ENCODE results near the gene ZNG1C.
"Not testable (repeated sequence)": the region's sequence is repeated elsewhere in the genome, so short reads cannot be mapped to it uniquely, and the experiment has no call there.

Gene ZNG1C

GRCh38 chr9:68241683-68242082 lies at the start of gene ZNG1C:
Gene ZNG1C (plus strand): TSS chr9:68241983. CDS start chr9:68242032, 49 bp downstream.
- not testable (repeated sequence) for DNase-seq (ENCODE audit: low read depth); H3K4me3 ChIP-seq (ENCODE audit: low read depth, low read length)

DNA sequence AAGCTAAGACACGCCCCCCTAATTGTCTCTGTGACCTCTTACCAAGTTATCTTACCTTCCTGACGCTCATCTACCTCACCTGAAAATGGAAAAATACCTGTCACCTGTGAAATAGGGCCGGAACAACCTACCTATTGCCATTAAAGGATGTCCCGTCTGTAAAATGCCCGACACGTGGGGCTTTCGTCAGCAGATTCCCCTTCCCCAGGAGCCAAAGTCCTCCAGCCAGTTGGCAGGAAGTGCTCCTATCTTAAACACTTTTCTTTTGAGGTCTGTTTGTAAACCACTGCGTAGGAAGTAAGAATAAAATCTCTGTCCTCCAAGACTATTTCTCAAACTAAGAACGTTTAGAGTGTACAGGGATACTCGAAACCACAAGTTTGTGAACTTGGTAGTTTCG lies 654 bp downstream of the ZNG1C start:
- DNase-seq (ENCODE audit: low read depth); H3K4me3 ChIP-seq (ENCODE audit: low read depth, low read length): not testable (repeated sequence)

DNA sequence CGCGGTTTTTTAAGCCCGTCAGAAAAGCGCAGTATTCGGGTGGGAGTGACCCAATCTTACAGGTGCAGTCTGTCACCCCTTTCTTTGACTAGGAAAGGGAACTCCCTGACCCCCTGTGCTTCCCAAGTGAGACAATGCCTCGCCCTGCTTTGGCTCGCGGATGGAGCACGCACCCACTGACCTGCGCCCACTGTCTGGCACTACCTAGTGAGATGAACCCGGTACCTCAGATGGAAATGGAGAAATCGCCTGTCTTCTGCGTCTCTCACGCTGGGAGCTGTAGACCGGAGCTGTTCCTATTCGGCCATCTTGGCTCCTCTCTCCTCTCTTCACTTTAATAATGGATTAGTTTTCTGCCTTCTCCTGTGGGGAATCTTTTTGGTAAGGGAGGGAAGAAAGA lies 39.3 kb downstream of the ZNG1C start:
- not testable (repeated sequence) for DNase-seq (ENCODE audit: low read depth); H3K4me3 ChIP-seq (ENCODE audit: low read depth, low read length)

DNA sequence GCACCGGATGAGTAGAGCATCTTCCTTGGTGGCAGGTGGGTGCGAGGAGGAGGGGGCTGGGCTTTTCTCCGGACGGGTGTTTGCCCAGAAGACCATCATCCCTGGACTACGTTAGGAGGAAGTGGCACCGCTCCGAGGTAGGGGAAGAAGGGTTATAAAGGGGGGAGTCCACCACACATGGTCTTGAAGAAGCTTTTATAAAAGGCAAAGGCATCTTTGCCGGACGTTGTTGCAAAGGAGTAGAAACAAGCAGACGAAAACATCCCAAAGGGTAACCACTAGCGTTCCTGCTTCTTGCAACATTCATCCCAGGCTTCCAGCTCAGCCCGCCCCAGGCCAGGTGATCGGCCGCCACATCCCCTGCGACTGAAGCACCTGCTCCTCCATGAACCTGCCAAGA lies 60.8 kb downstream of the ZNG1C start, which contains the start of gene FOXD4L3:
Gene FOXD4L3, plus strand, starts transcription at position 301 of the 400 bp plus-strand sequence. Its CDS starts 85 bp downstream, at position 386.
- DNase-seq (ENCODE audit: low read depth); H3K4me3 ChIP-seq (ENCODE audit: low read depth, low read length): not testable (repeated sequence)

- DNase-seq (ENCODE audit: low read depth); H3K4me3 ChIP-seq (ENCODE audit: low read depth, low read length): not testable (repeated sequence)
These were observed 62.0 kb downstream of the ZNG1C start for GRCh38 chr9:68303771-68304170.

GRCh38 chr9:68304212-68304611 lies 62.4 kb downstream of the ZNG1C start:
- not testable (repeated sequence) for H3K4me3 ChIP-seq (ENCODE audit: low read depth, low read length); DNase-seq (ENCODE audit: low read depth)

DNA sequence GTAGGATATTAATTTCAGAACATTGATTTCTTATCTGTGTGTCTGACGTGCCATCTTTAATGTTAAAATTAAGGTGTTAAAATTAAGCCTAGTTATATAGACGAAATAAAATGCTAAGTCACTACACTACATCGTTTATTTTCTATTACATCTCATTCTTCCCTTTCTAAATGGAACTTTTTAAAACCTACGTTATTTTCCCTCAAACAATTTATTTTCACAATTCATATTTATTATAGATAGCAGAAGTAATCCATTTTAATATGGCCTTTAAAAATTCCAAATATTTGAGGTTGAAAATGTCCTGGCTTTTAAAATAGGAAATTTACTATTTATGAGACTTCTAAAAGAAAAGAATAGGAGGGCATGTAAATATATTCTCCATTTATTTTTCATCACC lies 63.0 kb downstream of the ZNG1C start:
- not testable (repeated sequence) for H3K4me3 ChIP-seq (ENCODE audit: low read depth, low read length); DNase-seq (ENCODE audit: low read depth)

DNA sequence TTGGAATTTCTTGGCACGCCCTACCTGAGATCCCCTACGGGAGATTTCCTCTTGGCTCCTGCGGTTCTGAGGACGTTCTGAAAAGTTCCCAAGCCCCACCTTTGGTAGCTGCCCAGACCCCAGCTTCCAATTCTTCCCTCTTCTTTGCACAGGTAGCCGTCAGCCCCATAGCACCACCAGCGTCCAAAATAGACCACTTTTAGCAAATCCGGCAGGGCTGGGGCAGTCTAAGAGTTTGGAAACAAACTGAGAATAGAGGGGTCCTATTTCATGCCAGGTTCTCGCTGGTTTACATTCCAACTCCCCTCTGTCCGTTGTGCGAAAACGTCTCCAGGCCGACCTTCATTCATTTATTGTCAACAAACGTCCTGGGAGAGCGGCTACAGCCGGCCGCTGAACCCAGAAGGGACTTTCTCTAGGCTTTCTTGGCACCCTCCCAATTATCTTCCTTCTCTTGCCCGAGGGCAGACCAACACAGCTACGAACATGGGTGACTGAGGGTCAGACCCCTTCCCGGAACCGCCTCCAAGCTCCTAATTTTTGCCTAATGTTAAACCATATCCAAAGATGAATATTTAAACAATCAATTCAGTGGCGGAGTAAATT lies 64.0 kb downstream of the ZNG1C start:
- H3K4me3 ChIP-seq (ENCODE audit: low read depth, low read length); DNase-seq (ENCODE audit: low read depth): not testable (repeated sequence)

DNA sequence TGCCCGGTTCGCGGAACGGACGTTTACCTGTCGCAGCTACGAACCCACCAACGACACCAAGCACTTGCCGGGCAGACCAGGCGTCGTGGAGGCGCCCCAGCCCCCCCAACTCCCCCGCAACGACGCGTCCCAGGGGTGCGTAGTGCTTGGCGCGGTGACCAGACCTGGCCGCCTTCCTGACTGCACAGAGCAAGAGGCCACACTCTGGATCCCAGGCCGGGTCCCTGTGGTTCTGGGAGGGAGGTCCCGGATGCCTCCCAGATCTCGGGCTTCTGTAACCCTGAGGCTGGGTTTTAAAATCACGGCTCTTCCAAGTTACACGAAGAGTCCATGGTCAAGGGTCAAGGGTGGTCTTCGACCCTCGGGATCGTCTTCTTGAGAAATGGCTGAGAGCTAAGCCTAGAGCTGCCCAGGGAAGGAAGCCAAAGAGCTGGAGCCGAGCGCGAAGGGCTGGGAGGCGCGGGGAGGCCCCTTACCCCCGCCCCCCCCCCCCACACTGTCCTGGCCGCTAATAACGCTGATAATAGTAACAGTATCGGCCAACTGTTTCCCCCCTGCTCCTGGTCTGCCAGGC lies 64.7 kb downstream of the ZNG1C start:
- not testable (repeated sequence) for DNase-seq (ENCODE audit: low read depth); H3K4me3 ChIP-seq (ENCODE audit: low read depth, low read length)

DNA sequence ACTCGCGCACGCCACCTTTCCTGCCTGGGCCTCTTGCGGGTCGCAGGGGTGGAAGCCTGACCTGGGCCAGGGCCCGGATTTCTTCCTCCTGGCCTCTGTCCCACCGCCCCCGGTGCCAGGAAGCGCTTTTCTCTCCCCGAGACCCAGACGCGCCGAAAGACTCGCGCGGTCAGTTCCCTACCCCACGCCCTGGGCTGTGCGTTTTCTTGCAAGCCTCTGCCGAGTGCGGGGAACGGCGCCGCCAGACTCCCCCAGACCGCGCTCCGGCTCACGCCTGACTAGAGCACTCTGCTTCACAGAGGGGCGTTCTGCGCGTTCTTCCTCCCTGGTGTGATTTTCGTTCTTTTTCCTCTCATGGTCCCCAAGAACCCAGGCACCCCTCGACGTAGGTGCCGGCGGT lies 65.3 kb downstream of the ZNG1C start:
- H3K4me3 ChIP-seq (ENCODE audit: low read depth, low read length); DNase-seq (ENCODE audit: low read depth): not testable (repeated sequence)

DNA sequence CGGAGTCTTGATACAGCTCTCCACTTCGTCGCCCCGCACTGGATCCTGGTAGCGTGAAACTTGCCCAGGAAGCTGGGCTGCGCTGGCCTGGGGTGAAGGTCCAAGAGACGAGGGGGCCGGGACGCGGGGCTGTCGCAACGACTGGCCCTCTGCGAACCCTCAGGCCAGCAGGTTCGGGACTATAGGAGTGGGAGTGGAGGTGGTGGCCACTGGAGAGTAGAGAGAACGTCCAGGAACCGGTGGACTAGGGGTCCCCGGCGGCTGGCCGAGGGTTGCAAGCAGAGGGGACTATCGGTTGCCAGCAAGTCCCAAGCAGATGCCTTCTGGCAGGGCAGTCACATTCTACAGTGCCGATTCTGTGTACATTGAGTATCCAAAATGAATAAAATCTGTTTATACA lies 65.9 kb downstream of the ZNG1C start:
- DNase-seq (ENCODE audit: low read depth); H3K4me3 ChIP-seq (ENCODE audit: low read depth, low read length): not testable (repeated sequence)

- not testable (repeated sequence) for H3K4me3 ChIP-seq (ENCODE audit: low read depth, low read length)
These were observed 69.4 kb downstream of the ZNG1C start for GRCh38 chr9:68311208-68311607.

DNA sequence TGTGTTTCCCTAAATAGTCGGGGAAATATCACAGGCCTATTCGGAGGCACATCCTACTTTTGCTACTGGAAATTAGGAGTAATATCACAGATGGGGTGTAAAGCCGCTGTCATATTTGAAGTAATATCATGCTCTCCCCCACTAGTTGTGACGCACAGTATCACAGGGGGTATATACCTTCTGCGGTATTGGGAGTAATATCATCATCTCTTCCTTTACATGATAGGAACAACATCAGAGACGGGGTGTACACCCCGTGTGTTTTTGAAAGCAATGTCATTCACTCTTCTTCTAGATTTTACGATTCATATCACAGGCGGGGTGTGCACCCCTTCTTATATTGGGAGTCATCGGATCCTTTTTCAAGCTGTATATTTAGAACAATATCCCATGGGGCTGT lies 76.4 kb downstream of the ZNG1C start:
- not testable (repeated sequence) for DNase-seq (ENCODE audit: low read depth); H3K4me3 ChIP-seq (ENCODE audit: low read depth, low read length)

More at GRCh38 chr9:68311208-68311607, 69.4 kb downstream of the ZNG1C start:
- not testable (repeated sequence) for DNase-seq (ENCODE audit: low read depth)

DNA sequence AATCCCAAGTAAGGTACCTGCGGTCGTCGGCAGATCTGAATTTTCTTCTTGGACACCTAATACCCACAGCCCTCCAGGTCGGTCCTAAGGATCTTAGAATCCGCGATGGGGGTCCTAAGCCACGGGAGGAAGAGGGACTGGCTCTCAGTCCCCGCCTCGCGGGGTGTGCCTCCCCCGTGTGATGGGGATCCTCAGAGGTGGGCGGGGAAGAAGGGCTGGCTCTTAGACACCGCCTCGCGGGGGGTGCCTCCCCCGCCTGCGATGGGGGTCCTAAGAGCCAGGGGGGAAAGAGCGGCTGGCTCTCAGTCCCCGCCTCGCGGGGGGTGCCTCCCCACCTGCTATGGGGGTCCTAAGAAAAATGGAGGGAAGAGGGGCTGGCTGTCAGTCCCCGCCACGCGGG lies 82.0 kb downstream of the ZNG1C start:
- not testable (repeated sequence) for DNase-seq (ENCODE audit: low read depth)

GRCh38 chr9:68324518-68324917 lies 82.7 kb downstream of the ZNG1C start:
- not testable (repeated sequence) for H3K4me3 ChIP-seq (ENCODE audit: low read depth, low read length); DNase-seq (ENCODE audit: low read depth)

More for the DNA sequence above, 82.0 kb downstream of the ZNG1C start:
- not testable (repeated sequence) for H3K4me3 ChIP-seq (ENCODE audit: low read depth, low read length)

- DNase-seq (ENCODE audit: low read depth); H3K4me3 ChIP-seq (ENCODE audit: low read depth, low read length): not testable (repeated sequence)
These were observed 87.3 kb downstream of the ZNG1C start for GRCh38 chr9:68329106-68329505.

DNA sequence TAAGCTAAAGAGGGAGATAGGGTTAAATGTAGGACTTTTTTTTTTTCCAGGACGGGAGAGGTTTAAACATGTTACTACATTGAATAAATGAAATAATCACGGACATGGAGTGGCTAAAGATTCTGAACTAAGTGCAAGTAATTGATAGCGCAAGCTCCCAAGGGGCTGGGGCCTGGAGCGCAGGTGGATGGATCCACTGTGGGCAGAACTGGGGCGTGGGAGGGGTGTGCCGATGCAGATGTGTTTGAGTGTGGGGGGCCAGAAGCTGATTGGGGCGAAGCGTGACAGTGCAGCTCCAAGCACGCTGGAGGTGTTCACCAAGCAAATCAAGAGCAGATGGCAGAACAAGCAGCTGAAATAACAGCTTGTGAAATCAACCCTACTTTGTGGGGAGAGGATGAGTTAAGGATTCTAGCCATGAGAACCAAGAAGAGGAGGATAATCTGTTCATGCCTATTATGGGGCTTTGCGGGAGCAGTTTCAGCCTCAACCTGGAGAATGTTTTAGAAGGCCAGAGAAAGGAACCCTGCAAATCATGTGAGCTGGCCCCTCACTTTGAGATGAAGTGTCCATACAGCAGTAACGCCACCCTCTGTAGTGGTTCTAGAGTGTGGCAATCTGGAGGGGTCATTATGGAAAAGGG lies 88.9 kb downstream of the ZNG1C start:
- not testable (repeated sequence) for H3K4me3 ChIP-seq (ENCODE audit: low read depth, low read length); DNase-seq (ENCODE audit: low read depth)

- not testable (repeated sequence) for H3K4me3 ChIP-seq (ENCODE audit: low read depth, low read length); DNase-seq (ENCODE audit: low read depth)
These were observed 90.3 kb downstream of the ZNG1C start for GRCh38 chr9:68332122-68332521.

DNA sequence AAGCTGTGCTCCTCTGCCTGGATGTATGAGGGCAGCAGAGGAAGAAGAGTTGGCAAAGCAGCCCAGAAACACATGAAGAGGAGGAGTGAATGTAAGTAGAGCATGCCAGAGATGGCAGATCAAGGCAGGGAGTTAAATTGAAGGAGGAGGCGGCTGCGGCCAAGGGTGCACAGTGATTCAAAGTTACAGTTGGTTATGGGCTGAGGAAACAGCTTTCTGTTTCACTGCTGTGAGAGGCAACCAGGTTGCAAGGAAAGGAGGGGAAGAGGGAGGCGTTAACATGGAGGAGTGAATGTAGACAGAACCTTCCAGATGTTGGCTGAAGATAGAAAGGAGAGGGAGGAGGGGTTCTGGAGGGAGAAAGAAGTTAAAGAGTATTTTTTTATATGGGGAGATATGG lies 94.2 kb downstream of the ZNG1C start:
- H3K4me3 ChIP-seq (ENCODE audit: low read depth, low read length); DNase-seq (ENCODE audit: low read depth): not testable (repeated sequence)

DNA sequence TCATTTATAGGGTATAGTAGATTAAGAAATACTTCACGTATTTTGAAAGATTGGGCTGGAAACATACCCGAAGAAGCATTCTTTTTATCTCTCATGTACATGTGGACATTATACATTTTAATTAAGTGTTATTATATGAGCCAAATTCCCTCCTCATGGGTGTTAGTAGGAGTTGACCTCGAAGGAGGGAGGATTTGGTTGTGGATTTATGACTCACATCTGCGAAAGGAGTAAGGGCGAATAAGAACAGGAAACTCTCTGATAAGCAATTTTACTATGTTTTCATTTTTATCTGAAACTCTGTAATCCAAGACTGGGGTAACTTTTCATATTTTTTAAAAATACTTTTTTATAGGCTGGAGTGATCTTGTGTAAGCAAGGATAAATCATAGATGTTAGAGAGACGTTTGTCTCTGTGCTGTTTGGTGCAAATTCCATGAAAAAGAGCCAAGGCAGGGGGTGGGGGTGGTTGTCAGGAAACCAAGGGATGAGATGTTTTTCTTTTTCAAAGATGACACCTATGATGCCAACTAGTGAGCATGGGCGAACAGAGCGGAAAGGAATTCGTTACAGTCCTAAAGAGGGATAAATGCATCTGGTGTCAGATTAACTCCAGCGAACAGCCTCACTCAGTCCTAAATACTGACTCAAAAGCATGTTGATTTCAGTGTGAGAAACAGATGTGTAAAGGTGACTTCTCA lies 95.0 kb downstream of the ZNG1C start:
- not testable (repeated sequence) for H3K4me3 ChIP-seq (ENCODE audit: low read depth, low read length); DNase-seq (ENCODE audit: low read depth)

All from LNCaP clone FGC (cell line).